Inferior parietal cortex (tissue), 1 donor: ENCODE measurements around the gene RELL1.

Experiments used
- DNase-seq: peaks from one replicate; pipeline ENCODE4 v3.0.0-alpha.2; 2016; ENCODE audit errors: extremely low spot score

Gene RELL1

DNA sequence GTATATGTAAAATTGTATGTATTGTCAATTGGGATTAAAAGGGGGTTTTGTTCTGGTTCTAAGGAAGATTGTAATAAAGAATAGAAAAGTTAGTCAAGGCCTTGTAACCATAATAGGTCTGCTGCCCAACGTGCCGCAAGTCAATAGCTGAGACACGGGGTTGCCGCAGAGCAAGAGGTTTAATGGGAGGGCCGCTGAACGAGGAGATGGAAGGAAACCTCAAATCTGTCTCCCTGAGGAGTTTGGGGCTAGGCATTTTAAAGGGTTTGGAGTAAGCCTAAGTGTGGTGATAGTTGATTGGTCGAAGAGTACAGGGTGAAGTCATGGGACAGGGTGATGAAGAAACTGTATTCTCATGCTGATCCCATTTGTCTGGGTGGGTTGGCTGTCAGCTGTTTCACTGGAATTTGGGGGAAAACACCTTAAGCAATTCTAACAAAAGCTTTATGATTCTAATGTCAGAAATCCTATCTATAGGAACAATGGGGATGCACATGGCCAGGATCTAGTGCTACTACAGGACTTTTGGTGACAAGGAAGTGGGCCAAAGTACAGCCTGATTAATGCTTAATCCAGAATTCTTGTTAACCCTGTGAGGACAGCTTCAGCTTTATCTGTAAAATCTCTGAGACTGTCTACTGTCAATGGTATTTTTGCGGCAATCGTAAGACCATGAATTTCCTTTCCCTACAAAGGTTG lies 86.9 kb downstream of the RELL1 start:
- DNase-seq, result no peak

DNA sequence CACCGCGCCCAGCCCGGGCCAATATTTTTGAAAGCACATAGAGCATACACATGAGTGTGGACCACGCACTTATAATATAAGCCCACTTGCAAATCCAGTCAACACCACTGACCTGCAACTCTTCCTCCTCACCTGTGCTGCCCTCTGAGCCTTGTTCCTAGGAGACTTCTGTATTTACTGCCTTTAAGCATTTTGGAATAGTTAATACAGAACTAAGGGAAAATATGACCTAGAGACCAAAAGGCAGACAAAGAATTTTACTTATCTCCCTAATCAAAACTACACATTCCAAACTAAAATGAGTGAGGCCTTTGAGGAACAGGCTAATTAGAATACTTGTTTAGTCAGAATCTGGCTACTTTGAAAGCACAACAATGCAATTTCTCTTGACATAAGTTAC lies 89.1 kb downstream of the RELL1 start:
- no peak for DNase-seq

DNA sequence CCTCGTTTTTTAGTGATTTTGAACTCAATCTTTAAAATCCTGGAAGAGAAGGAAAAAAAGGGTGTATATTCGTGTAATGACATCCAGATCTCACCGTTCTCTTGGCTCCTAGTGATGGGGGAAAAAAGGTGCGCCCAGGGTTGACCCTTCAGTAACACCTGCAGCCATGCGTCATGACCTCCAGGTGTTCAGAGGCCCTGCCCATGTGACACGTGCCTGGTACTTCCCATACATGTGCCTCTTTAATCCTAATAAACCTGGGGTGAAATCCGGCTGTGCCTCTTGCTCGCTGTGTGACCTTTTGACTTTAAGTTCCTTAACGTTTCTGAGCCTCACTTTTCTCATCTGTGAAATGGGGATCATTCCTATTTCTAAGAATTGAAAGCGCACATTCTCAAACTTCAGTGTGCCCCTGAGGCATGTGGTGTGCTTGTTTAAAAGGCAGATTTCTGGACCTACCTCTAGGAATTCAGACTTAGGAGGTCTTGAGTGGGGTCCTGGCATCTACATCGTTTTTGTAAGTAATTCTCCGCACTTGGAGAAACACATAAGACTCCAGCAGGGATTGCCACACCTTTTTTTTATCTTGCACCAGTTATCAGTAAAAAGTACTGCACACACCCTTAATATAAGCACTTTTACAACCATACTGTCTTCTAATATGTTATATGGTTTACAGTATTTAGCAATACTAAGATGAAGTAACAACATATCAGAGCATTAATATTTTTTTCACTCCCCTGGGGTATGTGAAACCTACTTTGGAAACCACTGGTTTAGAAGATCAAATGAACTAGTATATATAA lies 90.1 kb downstream of the RELL1 start:
- no peak for DNase-seq

DNA sequence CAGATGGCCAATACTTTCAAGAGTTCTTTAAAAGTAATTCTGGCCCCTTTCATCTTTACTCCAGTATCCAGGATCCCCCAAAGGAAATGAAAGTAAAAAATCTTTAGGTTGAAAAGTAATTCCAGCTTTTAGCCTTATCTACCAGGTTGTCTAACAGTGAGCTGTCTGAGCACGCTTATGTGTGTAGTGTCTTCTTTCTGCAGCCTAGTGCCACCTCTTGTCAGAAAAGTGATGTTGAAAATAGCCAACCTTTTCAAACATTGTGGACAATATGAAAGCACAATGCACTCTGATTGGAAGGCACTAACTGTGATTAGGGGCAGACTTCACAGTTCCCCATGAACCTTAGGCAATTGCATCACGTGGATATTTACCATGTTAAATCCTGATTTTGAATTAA lies 92.1 kb downstream of the RELL1 start:
- no peak for DNase-seq

DNA sequence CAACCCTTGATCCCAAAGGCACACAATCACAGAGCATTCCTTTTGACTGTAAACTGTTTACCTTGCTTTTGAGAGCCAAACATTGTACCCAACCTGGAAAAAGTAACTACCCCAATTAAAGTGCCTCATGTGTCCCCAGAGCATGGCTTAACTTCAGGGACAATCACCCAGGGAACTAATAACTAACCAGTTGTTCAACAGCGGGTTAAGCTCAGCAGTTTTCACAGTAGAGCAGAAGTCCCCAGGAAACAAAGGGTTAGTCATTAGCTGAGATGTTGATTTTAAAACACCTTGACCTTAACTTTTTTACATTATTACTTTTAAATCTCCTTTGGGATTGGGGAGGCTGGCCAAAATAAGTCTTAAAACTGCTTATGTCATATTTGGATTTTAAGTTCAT lies 94.8 kb downstream of the RELL1 start:
- DNase-seq, result no peak

DNA sequence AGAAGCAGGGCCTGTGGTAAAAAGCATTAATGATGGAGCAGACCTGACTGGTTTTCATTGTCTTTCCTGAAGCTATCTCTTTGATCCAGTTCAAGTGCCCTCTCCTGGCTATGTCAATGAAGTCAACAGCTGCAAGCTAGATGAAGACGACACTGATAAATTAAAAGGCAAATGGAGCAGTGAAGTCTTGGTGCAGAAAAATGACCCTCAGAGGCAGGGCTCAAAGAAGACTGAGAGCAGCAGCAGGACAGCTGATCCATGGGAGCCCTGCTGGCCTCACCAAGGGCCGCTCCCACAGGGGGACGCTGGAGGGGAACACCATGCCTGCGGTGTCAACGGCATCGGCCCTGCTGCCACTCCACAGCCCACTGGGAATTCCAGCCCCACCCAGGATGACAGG lies 96.2 kb downstream of the RELL1 start:
- no peak for DNase-seq

DNA sequence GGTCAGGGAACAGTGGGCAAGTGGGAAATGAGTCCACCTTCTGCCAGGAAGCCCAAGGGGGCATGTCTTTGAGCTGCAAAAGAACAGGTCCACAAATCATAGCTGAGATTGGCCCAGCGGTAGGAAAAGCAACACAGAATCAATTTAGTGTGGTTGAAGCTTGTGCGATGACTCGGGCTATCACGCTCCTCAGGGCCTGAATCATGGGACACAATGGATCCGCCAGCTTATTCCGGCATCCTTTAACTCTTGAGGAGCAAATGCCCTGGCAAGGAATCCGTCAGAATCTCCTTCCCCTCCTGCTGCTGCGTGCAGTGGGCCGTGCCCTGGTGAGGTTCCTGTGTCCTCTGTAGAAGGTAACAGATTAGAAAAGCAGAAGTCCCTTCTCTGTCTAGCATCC lies 98.0 kb downstream of the RELL1 start:
- no peak for DNase-seq

DNA sequence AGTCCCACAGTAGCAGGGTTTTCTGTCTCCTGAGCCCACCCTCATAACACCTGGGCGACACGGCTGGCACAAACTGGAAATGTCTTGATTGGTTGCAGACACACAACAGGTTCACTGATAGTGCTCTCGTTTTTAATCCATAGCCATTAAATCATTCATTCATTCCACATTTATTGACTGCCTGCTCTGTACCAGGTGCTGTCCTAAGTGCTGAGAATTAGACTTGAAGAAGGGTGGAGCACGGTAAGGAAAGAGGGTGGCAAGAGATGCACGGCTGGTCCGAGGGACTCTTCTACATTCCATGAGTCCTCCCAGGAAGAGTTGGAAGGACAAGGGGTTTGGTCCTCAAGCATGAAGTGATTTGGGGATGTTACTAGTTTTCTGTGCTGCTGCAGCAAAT lies 100.0 kb downstream of the RELL1 start:
- DNase-seq, result no peak

DNA sequence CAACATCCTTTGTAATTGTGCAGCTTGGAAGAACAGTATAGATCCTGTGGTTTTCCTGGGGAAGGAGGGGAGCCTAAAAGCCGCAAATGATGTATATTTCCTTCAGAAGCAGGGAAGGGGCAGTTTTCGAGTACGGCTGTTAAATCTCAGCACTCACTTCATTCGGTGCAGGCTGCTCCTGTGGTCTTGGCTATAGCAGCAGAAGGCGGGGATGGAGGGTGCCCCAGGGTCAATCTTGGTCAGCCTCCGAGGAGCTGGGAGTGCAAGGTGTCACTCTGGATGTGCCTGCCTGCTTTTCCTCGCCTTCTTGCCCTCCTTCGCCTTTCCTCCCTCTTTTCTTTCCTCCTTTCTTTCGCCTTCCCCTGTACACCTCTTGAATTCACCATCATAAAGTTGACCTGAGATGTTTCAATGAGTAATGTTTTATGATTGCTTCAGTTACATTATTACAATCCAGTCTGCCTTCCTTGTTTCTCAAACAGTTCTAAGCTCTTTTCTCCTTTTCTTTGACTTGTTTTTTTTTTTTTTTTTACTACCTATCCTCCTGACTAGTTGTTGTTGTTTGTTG lies 101.6 kb downstream of the RELL1 start:
- DNase-seq, result no peak

DNA sequence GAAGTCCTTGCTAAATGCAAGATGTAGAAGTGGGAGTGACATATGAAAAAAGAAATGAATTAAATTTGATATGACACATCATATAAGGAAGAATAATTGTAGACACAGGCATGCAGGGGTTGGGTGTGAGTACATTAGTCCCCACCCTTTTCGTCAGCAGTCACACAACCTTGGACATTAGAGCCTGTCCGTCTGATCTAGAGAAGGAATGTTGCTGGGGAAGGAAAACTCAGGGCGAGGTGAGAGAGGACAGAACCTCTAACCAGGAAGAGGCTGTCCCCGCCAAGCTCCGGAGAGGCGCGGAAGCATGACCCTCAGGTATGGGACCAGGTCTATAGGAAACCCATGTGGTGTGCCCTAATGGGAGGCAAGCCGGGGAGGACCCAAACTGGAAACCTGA lies 102.1 kb downstream of the RELL1 start:
- DNase-seq, result no peak

DNA sequence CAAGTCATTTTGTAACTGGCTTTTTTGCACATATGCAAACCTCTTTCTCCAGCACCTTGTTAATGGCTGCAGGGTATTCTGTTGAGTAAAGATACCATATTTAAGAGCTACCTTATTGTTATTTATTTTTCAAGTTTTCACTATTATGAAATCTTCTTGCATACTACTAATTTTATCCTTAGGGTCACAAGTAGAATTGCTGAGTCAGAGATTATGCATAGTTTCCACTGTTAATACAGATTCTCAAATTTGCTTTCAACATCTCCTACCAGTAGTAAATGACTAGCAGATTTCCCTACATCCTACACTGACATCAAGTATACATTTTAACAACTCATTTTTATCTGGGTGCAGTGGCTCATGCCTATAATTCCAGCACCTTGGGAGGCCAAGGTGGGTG lies 112.6 kb downstream of the RELL1 start:
- DNase-seq, result no peak

DNA sequence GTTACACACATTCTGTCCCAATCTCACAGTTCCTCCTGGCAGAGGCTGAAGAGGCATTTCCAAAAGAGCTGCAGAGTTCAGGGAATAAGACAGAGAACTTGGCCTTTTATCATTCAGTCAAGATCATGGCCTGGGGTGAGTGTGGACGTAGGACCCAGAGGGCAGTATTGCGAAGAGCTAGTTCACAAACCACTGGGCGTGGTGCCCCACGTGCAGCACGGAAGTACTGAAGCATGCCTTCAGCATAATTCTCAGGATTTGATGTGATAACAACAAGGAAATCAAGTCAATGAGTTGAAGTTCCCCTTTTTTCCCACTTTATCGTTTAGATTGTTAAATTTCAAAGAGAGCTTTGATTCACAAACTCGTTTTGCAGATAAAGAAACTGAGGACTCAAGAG lies 117.7 kb downstream of the RELL1 start:
- no peak for DNase-seq

DNA sequence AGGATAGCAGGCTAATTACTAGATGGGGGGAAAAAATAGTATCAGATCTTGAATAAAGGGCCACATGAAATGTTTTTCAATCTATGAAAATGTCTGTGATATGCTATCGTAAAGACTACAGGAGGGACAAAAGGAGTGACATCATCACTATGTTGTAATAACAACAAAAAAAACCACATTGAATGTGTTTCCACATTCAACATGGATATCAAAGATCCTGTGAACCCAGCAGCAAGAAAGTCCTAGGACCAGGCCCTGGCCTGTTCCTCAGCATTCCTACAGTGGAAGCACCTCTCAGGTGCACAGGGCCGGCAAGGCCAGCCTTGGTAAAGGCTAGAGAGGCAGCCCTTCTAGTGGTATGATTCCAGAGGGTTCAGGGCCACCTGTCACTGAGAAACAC lies 118.3 kb downstream of the RELL1 start:
- no peak for DNase-seq

DNA sequence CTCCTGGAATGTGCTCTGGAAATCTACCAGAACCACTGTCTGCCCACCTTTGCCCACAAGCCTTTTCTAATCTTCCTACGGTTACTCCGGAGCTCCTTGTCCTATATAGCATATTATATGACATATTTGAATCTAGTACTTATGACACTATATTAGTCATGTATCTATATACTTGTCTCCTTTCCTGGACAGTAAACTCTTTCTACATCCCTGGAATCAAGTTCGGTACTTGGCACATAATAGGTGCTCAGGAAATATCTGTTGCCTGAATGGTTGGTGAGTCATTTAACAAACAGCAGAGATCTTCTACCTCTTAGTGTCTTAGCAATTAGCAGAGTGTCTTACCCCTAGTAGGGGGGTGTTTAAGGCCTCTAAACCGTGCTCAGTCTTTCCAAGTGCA lies 123.6 kb downstream of the RELL1 start:
- no peak for DNase-seq

DNA sequence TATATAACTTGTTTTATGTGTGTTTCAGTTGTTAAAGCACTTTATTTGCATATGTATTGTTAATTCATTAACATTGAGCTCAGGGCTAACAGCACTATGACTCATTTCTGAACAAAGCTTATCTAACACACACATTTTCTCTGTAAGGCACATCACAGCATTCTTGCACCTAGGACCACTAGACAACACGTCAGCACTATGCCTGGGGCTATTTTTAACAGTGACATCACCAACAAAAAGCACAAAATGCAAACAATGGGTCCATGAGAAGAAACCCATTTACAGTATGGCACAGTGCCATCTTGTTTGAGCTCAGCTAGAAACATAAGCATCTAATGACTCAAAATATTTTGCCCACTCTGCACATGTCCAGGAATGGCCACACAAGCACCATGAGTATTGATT lies 124.4 kb downstream of the RELL1 start:
- no peak for DNase-seq

DNA sequence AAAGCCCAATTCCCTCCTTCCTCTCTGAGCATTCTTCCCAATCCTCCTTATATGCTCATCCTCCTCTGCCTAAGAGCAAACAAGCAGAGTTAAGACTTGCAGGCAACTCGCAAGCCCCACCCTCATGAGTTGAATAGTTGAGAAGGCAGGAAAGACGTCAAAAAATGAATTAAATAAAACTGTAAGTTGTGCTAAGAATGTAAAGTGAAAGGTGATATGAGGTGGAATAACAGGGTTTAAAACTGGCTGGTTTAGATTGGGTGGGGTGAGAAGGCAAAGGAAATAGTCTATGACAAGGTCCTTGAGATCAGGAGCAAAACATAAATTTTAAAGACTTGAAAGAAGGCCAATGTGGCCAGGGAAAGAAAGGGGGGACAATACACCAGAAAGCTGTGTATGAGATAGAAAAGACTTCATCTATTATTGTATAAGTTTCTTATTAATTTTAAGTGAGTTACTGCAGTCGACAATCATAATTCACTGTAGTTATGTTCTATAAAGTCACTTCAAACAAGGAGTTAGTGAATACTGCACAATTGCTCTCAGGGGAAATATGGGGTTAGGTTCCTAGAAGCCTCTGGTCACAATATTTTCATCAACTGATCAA lies 124.9 kb downstream of the RELL1 start:
- no peak for DNase-seq
